Vagina (tissue), 2 donors: ENCODE data around the gene ZMYND10.

Experiments used
- POLR2AphosphoS5 ChIP-seq, 2 donors: sonication (generic); formaldehyde crosslinking; IDR thresholded peaks; one replicate each; pipeline ENCODE4 v1.9.0; 2017; ENCODE audit warnings: antibody characterized with exemption in 2 of 2, mild to moderate bottlenecking in 2 of 2, low read depth in 1 of 2; ENCODE audit not compliant: insufficient read depth in 1 of 2
- TF ChIP-seq, protein P1 (sequence below), 3 experiments: fragments of 450-650 bp in 2 of 3; fragments of 200-600 bp in 1 of 3; sonication (generic) in 1 of 3; IDR thresholded peaks; one replicate each; pipeline ENCODE4 v1.5.1; 2017 to 2019; ENCODE audit warnings: antibody characterized with exemption in 3 of 3, mild to moderate bottlenecking in 2 of 3, moderate library complexity in 2 of 3

- no peak for TF ChIP-seq POLR2AphosphoS5 (IDR thresholded peaks at IDR 0.05; ENCODE audit: insufficient read depth in 1 of 2, low read depth in 1 of 2)
- TF ChIP-seq, protein P1, sequence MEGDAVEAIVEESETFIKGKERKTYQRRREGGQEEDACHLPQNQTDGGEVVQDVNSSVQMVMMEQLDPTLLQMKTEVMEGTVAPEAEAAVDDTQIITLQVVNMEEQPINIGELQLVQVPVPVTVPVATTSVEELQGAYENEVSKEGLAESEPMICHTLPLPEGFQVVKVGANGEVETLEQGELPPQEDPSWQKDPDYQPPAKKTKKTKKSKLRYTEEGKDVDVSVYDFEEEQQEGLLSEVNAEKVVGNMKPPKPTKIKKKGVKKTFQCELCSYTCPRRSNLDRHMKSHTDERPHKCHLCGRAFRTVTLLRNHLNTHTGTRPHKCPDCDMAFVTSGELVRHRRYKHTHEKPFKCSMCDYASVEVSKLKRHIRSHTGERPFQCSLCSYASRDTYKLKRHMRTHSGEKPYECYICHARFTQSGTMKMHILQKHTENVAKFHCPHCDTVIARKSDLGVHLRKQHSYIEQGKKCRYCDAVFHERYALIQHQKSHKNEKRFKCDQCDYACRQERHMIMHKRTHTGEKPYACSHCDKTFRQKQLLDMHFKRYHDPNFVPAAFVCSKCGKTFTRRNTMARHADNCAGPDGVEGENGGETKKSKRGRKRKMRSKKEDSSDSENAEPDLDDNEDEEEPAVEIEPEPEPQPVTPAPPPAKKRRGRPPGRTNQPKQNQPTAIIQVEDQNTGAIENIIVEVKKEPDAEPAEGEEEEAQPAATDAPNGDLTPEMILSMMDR (IDR thresholded peaks at IDR 0.05), result no peak
Observed at GRCh38 chr3:50389414-50389767, 43.9 kb upstream of the ZMYND10 start.
